GDM1 (cell line): ENCODE measurements around the gene ITGA1.
A peak's percentile ranks its signal among the peaks of the same experiment; 100 is the strongest.

ENCODE experiments used
- DNase-seq: peaks from one replicate; lab custom pipeline; 2025; lab: John Stamatoyannopoulos, UW

The ITGA1 gene

DNA sequence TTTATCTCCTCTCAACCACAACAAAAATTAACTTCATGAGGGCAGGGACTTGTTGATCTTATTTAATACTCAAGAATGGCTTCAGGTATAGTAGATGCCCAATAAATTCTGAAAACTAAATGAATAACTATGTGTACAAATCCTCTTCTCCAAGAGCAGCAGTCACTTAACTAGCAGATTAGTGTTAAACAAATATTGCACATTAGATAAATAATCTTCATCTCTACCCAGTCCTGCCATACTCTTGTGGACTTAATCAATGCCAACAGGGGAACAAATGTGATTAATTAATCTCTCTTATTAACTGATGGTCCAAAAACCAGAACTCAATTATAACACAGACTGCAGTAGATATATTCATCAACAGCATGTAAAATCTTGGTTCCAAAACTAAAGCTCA is 15.0 kb upstream of the ITGA1 start:
- no peak for DNase-seq

DNA sequence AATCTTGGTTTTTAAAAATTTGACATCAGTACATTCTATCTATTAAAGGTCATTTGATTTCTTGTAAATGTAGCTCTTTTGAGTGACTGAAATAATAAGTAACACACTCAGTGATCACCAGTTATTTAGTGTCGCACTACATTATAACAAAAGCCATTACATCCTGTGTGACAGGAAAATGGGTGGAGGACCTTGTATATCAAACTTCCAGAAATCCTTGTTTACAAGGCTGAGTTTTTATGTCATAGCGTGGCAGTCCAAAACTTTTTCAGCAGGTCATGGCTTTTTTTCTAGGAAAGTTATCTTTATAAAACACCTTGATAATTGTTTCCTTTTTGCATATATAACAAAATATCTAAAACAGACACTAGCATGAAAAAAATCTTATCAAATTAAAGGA is 14.4 kb upstream of the ITGA1 start:
- no peak for DNase-seq

DNA sequence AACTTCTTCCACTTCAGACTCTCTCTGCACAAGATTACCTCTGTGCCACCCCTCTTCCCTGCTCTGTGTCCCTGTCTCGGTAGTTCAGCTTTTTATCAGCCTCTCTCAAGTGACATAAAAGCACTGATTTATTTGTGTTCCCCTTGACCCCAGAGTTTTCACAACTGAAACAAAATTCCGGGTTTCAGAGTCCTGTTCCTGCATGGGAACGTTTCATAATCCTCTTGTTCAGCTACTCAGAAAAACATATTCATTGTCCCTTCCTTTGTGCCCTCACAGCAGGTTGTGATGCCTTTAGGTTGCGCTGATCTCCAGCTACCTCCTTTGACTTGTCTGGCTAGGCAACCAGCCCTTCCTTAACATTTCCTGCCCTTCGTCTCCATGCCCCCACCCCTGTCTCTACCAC is 13.7 kb upstream of the ITGA1 start:
- no peak for DNase-seq

DNA sequence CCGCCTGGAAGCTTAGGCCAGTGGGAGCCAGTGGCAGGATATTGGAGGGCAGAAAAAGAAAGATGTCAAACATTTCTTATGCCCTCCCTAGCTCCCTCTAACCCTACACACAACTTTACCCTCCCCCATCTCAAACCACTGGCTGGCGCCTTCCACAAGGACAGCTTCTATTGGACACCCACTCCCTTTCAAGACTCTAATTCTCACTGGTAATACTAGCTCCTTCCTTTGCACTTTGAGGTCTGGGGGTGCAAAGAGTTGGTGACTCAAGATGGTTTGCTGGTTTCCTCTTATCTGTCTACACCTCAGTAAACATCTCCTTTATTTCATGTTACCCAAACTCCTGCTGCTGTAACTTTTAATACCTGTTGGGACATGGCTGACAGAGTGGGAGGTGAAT is 11.6 kb upstream of the ITGA1 start:
- DNase-seq, result no peak

DNA sequence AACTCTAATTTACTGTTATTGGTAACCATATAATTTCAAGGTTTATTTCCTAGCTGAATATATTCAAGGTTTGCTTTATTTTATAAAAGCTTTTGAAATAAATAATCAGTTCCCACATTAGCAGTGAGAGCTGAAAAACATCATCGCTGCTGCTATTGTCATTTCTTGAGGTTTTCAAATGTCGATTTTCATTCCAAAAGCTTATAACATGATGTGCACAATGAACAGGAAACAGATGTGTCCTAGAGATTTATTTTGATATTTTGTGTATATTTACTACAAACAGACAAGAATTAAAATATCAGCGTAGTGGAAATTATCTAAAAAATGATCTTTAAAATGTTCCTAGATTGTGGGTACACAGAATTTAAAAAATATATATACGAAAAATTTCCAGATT is 10.5 kb upstream of the ITGA1 start:
- DNase-seq, result no peak

DNA sequence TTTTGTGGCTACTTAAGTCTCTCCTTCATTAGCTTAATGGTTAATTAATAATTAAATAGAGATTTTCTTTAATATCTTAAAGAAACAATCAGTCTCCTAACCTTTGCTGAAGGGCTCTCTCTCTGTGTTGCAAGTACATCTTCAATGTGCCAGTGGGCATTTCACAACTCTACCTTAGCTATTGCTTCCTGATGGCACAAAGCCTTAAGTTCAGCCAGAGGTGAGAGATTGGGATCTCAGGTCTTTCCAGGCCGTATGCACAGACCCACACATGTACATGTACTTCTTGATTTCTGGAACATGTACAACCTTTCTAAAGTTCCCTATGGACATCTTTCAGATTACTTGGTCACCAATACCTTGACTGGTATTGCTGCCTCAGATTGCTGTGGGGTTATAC is 8.9 kb upstream of the ITGA1 start:
- DNase-seq, result no peak

DNA sequence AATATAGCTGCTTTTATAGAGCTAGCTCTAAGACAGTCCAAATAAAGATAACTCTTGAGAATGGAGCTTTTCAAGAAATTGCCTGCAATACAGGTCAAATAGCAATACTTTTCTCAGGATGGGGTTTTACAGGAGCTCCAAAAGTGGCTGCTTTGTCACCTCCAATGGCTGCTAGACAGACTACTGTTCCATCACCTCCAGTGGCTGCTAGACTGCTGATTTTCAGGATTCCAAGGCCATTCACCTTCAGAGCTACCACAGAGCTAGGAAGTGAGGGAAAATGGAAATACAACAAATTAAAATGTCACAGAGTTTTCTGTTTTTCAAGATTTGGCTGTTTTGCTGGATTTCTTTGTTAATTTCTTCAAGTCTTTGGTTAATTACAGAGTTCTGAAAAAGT is 8.5 kb upstream of the ITGA1 start:
- no peak for DNase-seq

DNA sequence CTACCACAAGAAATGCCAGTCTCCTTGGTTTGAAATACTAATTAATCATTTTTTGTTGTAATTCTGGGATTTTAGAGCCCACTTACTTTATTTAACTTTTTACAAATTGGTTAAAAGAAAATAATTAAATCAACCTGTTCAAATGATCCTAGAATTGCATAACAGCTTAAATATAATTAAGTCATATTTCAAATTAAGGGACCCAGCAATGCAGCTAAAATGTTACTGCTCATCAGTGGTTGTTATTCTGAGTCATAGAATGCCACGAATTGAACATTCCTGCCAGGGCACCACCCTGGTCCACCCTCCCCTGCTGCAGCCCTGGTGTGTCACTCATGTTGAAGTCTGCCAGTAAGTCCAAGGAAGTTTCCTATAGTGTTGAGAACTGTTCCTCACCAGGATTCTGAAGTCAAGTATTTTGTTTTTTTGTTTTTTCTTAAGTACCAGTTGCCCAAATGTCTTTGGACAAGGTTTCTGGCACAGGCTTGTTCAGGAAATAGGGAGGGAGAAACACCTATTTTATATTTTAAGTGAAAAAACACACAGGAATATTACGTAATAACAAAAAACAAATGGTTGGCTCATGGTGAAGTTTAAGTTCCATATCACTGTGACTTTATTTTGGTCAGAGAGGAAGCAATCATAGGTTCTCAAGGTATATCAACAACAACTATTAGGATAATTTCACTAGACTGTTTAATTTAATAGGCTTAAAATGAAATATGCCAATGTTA is 4.3 kb upstream of the ITGA1 start:
- no peak for DNase-seq

DNA sequence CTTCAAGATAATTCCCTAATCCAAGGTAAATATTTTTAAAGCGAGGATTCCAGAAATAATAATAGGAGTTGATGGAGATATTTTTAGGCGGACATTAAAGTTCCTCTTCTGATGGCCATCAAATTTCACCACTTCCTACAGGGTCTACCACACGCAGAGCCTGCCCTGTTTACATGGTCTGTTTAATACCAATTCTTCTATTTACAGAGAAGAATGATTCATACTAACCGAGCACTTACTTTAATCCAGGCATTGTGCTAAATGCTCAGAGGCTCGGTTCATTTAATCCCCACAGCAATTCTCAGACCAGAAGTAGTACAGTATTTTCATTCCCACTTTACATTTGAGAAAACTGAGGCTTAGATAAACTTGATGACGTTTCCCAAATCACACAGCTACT is 3.0 kb upstream of the ITGA1 start:
- DNase-seq, result no peak

DNA sequence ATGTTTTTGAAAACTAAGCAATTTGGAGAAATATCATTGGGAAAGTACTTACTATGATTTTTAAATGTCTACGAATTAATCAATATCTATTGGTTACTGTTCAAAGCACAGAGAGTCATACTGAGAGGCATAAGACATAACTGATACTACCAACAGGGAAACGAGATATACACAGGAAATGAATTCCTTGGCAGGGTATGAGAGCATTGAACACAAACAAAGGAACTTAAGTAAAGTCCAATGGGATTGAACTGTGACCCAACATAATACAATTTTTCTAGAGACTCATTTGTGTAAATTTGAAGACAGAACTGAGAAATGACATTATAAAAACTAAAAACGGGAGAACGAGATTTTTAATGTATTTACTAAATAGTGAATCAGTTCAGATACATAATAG is 1.3 kb upstream of the ITGA1 start:
- no peak for DNase-seq

DNA sequence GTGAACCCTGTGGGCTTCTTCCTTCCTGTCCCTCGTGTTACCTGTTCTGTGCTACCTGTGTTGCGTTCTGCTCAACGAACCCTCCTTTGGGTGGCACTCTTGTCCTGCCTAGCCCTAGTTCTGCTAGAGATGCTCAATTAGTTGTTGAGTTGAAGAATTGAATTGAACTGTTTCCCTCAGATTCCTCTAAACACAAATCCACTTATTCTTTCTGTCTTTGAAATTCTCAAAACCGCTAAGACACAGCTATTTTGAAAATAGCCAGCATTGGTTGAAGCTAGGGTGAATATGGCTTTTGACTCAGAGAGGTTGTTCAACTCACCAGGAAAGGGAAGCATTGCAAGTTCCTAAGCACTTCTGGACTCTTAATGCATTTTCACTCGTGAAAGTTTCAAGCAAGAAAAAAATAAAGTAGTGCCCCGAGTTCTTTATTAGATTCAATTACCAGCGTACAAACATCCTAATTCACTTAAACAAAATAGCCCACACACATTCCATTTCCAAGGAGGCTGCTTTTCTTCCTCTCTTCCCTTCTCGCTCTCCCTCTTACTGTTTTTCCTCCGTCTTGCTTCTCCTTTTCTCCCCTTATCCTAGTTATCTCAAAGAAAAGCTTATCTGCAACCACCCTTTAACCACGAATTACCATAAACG is 642 bp upstream of the ITGA1 start:
- DNase-seq, result no peak

DNA sequence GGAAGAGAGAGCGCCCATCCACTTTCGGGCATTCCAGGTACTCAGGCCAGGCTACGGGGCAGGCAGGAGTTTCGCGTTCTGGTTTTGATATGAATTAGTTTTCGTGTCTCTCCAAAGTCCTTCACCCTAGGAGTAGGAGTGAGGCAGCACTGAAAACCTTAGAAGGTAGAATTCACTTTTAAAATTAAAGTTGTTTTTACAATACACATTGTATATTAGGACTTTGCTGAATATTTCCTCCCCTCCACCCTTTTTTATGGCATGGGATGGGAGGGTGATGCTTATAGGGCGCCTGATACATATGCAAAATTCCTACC is 747 bp downstream of the ITGA1 start:
- no peak for DNase-seq

DNA sequence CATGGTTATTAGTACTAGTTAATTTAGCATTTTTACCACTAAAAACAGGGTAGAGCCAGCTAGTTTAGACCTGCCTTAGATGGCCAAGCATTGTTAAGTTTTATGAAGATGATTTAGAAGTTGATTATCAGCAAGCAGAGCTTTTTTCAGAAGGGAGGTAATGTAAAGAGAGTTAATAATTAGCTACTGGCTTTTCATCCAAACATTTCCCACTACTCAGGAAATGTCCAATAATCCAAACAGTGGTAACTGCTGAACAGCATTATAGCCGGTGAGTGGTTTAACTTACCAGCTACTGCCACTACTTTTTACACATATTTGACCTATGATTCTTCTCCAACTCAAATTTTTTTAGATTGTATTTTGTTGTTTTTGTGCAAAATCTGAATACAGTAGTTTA is 1.7 kb downstream of the ITGA1 start:
- DNase-seq, result no peak

DNA sequence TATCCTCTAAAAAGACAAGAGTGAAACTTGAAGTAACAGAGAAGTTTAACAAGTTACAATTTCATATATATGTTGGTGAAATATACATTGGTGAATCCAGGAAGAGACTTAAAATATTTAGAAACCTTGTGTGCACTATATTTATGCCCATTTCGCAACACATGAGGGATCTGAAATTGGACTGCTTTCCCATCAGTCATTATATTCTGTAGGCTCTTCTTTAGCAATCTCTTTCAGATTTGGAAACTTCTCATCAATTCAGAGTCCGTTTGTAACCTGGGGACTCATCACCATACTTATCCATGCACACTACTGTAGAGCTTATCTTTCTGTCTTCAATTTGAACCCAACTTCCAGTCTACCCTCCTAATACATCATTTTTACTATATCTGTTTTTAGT is 2.1 kb downstream of the ITGA1 start:
- DNase-seq, result no peak

DNA sequence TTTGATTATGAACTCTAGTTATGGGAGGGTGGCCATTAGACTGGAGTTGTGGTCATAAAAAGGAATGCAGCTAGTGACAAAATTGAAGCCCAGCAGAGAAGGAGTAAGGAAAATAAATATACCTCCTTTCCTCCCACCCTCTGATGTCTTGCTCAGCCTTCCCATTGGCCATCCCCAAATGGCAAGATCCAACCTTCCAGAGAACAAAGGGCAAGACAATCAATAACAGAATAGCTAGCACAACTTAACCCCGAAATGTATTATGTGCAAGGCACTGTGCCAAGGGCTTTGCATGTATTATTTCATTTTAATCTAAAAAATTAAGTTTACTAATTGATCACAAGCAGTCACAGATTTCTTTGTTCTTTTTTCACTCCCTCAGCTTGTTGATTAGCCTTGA is 3.6 kb downstream of the ITGA1 start:
- no peak for DNase-seq

DNA sequence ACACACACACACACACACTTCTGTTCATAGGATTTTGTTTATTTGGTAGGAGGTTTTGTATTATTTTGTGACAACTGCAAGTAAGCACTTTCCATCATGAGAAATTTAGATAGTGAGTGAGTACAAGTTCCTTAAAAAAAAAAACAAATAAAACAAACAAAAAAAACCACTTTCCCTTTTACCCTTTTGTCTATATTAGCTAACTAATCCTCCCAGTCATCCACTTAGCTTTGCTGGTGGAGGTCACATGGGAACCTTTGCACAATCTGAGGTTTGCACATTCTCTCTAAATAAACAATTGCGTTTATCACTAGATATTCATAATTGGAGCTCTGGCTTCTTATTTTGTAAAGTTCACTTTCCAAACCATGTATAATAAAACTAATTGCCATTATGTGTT is 6.8 kb downstream of the ITGA1 start:
- no peak for DNase-seq

DNA sequence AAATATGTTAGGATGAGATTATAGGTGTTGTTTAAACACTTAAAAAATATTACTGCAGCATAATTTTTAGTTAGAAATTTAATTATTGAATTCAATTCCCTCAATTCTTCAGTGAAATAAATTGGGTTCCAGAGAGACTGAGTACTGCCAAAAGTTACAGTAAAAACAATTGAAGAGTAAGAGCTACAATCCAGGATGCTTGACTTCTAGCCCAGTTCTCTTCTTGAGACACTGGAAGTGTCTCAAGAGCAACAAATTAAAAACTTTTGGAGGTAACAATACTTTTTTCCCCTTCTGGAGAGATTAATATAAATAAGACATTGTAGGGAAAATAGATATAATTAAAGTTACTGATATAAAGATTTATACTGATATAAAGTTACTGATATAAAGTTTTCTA is 8.3 kb downstream of the ITGA1 start:
- no peak for DNase-seq

DNA sequence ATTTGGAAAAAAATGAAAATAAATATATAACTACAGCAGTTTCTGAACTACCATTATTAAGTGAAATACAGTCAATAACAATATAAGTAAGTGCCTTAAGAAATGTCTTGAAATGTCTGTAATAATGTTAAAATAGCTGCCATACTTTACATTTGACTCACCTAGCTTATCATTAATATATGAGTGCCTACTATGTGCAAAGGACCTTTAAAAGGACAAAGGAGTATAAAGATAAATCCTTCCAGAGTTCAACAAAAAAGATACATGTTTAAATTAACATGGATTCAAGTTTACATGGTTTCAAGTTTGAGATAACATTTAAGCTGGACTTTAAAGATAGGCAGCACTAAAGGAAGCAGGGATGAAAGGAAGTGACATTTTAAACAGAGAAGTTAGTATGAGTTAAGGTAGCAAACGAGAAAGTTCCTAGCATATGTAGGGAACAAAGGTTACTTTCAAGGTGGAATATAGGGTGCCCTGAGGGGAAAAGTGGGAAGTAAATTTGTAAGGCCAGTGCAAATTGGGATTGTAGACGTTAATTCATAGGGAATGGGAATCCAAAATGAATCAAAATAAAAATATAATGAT is 8.9 kb downstream of the ITGA1 start:
- DNase-seq, result no peak

DNA sequence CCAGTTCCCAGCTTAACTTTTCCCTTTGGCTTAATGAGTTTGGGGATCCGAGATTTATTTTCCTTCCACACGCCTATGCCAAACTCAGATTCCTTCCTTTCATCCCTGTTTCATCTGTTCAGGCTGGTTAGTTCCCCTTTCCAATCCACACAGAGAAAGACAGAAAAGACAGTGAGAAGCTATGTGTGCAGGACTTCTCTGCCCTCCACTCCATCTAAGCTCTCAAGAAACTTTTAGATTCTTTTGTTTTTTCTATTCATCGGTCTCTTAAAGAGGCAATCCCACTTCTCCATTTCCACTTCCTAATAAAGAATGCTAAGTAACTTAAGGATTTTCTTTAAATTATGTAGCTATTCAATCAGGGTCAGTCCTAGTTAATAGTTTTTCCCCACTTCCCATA is 11.2 kb downstream of the ITGA1 start:
- no peak for DNase-seq

DNA sequence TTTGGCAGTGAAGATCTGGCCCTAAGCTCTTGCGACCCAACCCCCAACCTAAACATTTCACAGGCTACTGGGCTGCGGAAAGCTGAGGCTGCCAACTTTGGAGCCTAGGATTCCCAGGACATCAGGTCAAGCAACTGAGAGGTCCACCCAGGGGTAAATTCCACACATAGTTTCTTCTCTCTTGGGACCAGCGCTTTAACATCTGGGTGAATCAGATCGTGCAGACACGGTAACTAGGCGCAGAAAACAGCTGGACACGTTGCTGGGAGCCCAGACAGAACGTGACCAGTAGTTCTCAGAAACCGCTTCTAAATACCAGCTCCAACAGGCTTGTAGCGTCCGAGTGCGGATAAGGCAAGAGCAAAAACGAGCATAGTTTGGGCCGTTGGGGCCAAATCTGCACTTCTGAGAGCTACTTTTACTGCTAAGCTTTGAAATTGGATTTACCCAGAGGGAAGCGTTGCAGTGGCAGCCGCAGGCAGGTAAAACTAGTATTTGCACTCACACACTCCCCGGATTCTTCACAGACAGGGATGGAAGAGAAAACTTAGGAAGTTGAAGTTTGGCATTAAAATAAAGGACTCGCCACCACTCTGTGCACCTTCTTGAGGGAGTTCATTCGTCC is 11.8 kb downstream of the ITGA1 start:
- DNase-seq, result no peak

DNA sequence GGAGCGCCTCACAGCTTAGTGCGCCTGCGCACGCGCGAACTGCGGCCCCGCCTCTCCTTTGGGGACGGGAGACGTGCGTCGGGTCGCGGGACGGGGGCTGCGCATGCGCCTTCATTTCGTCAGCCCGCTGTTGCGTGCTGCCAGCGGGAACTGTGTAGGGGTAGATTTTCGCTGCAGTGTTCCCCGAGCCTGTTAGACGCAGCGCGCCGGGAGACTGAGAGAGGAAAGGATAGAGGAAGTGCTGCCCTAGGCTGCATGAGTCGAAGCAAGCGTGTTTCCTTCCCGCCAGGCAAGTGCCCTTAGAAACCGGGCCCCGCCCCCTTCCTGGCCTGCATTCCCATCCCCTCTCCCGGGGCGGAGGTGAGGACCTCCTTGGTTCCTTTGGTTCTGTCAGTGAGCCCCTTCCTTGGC is 12.3 kb downstream of the ITGA1 start:
- peak; percentile 95 for DNase-seq

DNA sequence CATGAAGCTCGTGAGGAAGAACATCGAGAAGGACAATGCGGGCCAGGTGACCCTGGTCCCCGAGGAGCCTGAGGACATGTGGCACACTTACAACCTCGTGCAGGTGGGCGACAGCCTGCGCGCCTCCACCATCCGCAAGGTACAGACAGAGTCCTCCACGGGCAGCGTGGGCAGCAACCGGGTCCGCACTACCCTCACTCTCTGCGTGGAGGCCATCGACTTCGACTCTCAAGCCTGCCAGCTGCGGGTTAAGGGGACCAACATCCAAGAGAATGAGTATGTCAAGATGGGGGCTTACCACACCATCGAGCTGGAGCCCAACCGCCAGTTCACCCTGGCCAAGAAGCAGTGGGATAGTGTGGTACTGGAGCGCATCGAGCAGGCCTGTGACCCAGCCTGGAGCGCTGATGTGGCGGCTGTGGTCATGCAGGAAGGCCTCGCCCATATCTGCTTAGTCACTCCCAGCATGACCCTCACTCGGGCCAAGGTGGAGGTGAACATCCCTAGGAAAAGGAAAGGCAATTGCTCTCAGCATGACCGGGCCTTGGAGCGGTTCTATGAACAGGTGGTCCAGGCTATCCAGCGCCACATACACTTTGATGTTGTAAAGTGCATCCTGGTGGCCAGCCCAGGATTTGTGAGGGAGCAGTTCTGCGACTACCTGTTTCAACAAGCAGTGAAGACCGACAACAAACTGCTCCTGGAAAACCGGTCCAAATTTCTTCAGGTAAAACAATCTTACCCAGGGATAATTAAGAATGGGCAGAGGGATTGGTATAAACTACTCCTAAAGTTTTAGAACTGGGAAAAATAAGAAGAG is 12.9 kb downstream of the ITGA1 start:
- DNase-seq, result peak; percentile 33

DNA sequence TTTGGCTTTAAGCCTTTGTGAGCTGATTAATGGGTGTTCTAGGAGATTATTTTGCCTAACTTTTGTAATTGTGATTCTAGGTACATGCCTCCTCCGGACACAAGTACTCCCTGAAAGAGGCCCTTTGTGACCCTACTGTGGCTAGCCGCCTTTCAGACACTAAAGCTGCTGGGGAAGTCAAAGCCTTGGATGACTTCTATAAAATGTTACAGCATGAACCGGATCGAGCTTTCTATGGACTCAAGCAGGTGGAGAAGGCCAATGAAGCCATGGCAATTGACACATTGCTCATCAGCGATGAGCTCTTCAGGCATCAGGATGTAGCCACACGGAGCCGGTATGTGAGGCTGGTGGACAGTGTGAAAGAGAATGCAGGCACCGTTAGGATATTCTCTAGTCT is 13.6 kb downstream of the ITGA1 start:
- no peak for DNase-seq
